A673 (cell line): ENCODE data around the gene MRPL34. TPM values are rescaled to one million over a fixed set of nuclear protein-coding genes. Genes with fewer than 3 reads are reported as not detected.

Experiments used
- BruUV-seq: library from RNA; stranded (reverse); fragments of 400-500 nt; replicated peaks from 2 replicates; lab custom pipeline; 2021; lab: Mats Ljungman, UMichigan
- CTCF ChIA-PET: fragments of 300-600 bp; sonication (Branson Sonifier 250); formaldehyde crosslinking; loops from one replicate; lab custom pipeline; 2022; ENCODE audit warnings: antibody characterized with exemption; lab: Charles Lee
- POLR2A ChIA-PET: fragments of 300-600 bp; sonication (Branson Sonifier 250); formaldehyde crosslinking; loops from one replicate; lab custom pipeline; 2022; ENCODE audit warnings: antibody characterized with exemption; ENCODE audit not compliant: low non-redundant PET; lab: Charles Lee
- DNase-seq: peaks from one replicate; pipeline ENCODE4 v3.0.0-alpha.2; 2015; ENCODE audit warnings: low spot score
- H3K27ac ChIP-seq: fragments of 200-600 bp; sonication (generic); 2 replicates; pipeline ENCODE4 v1.5.1; 2016; ENCODE audit warnings: mixed run types, low read depth, mild to moderate bottlenecking, mixed read lengths, antibody characterized with exemption, low read length; ENCODE audit not compliant: poor library complexity, severe bottlenecking
- H3K27me3 ChIP-seq: fragments of 200-600 bp; sonication (generic); replicated peaks from 2 replicates; pipeline ENCODE4 v1.6.1; 2017; ENCODE audit warnings: mixed run types, low read depth, mild to moderate bottlenecking, mixed read lengths, antibody characterized with exemption, low read length; ENCODE audit not compliant: insufficient read depth, poor library complexity
- H3K36me3 ChIP-seq: fragments of 200-600 bp; sonication (generic); 2 replicates; pipeline ENCODE4 v1.6.1; 2016; ENCODE audit warnings: mixed run types, mild to moderate bottlenecking, mixed read lengths, antibody characterized with exemption, low read length; ENCODE audit not compliant: insufficient read depth, poor library complexity, severe bottlenecking
- H3K4me1 ChIP-seq: fragments of 200-600 bp; sonication (generic); 2 replicates; pipeline ENCODE4 v1.6.1; 2017; ENCODE audit warnings: mixed run types, mild to moderate bottlenecking, mixed read lengths, antibody characterized with exemption, low read length; ENCODE audit not compliant: insufficient read depth, poor library complexity, severe bottlenecking
- H3K4me3 ChIP-seq: fragments of 200-600 bp; sonication (generic); 2 replicates; pipeline ENCODE4 v1.5.1; 2016; ENCODE audit warnings: low read depth, mixed run types, mild to moderate bottlenecking, mixed read lengths, low read length; ENCODE audit not compliant: poor library complexity, severe bottlenecking
- H3K9me3 ChIP-seq: fragments of 200-600 bp; sonication (generic); 2 replicates; pipeline ENCODE4 v1.6.1; 2016; ENCODE audit warnings: mixed run types, low read depth, mild to moderate bottlenecking, mixed read lengths, antibody characterized with exemption, low read length; ENCODE audit not compliant: poor library complexity, severe bottlenecking
- EZH2 ChIP-seq: fragments of 200-600 bp; sonication (generic); IDR thresholded peaks from 2 replicates; pipeline ENCODE4 v1.6.1; 2017; ENCODE audit warnings: borderline replicate concordance, low read depth, mild to moderate bottlenecking, mixed read lengths, antibody characterized with exemption, low read length; ENCODE audit not compliant: poor library complexity, severe bottlenecking
- intact Hi-C: fragments of 100-400 bp; cut with micrococcal nuclease; formaldehyde crosslinking; loops from one replicate; pipeline ENCODE4 v1.10.0; 2022; ENCODE audit not compliant: unreplicated experiment
- total RNA-seq: library from RNA; stranded (reverse); gene quantifications from 2 replicates; pipeline ENCODE4 v1.2.3, GENCODE V29; 2021
- TF ChIP-seq, protein P1 (sequence below): fragments of 300-800, 200-600 bp; sonication (generic); conservative IDR thresholded peaks from 2 replicates; pipeline ENCODE4 v1.5.1; 2017; ENCODE audit warnings: low read depth, mild to moderate bottlenecking, antibody characterized with exemption, low read length, moderate library complexity, mixed read lengths

Gene MRPL34
- total RNA-seq, 1 experiment from 2014 or later, result 91.8 TPM

DNA sequence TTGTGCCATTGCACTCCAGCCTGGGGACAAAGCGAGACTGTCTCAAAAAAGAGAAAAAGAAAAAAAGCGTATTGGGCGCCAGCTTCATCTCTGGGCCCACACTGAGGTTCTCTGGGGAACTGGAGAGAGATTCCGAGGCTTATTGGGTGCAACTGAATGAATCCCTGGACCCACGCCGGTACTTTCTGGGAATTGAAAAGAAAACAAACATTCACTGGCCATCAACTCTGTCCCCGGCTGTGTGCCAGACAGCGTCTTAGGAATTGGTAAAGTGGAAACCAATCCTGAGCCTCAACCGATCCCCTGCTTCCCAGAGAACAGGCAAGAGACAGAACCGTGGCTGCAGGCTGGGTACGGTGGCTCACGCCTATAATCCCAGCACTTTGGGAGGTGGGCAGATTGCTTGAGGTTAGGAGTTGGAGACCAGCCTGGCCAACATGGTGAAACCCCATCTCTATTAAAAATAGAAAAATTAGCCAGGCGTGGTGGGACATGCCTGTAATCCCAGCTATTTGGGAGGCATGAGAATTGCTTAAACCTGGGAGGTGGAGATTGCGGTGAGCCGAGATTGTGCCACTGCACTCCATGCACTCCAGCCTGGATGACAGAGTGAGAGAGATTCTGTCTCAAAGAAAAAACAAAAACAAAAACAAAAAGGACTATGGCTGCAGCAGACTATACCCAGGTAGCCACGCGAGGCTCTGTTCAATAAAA, 20.4 kb downstream of the MRPL34 start:
- CTCF ChIA-PET, result no interaction called here

GRCh38 chr19:17326595-17326966, 20.9 kb downstream of the MRPL34 start:
- BruUV-seq, result no TSS peak
- intact Hi-C loops, result no loop called here
- ChIA-PET POLR2A (interaction anchor here (1.0 kb wide), 1 partner anchor 9 kb away, joined by 4 read pairs; no protein-coding TSS in a partner anchor), CTCF (no interaction called here)
- Histone ChIP-seq H3K4me3 (no peak overlapping the region), H3K4me1 (no peaks in the 10 kb centered on the region), H3K36me3 (peaks cover 14% of the 10 kb centered on the region), H3K9me3 (no peaks in the 10 kb centered on the region), H3K27ac (no peak overlapping the region), H3K27me3 (no peaks in the 10 kb centered on the region)
- DNase-seq, result no peak
- TF ChIP-seq, protein P1, sequence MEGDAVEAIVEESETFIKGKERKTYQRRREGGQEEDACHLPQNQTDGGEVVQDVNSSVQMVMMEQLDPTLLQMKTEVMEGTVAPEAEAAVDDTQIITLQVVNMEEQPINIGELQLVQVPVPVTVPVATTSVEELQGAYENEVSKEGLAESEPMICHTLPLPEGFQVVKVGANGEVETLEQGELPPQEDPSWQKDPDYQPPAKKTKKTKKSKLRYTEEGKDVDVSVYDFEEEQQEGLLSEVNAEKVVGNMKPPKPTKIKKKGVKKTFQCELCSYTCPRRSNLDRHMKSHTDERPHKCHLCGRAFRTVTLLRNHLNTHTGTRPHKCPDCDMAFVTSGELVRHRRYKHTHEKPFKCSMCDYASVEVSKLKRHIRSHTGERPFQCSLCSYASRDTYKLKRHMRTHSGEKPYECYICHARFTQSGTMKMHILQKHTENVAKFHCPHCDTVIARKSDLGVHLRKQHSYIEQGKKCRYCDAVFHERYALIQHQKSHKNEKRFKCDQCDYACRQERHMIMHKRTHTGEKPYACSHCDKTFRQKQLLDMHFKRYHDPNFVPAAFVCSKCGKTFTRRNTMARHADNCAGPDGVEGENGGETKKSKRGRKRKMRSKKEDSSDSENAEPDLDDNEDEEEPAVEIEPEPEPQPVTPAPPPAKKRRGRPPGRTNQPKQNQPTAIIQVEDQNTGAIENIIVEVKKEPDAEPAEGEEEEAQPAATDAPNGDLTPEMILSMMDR, result no peak
- TF ChIP-seq EZH2, result no peak

More for the DNA sequence above, 20.4 kb downstream of the MRPL34 start:
- Histone ChIP-seq H3K9me3 (no peaks in the 10 kb centered on the region), H3K27ac (no peak overlapping the region), H3K4me3 (no peak overlapping the region), H3K36me3 (peaks cover 14% of the 10 kb centered on the region), H3K4me1 (no peaks in the 10 kb centered on the region), H3K27me3 (no peaks in the 10 kb centered on the region)
- no TSS peak for BruUV-seq
- no peak for TF ChIP-seq EZH2
- TF ChIP-seq, protein P1, result no peak
- DNase-seq, result no peak
- intact Hi-C loops, result no loop called here
- POLR2A ChIA-PET, result interaction anchor here (1.0 kb wide), 1 partner anchor 10 kb away, joined by 4 read pairs; no protein-coding TSS in a partner anchor

DNA sequence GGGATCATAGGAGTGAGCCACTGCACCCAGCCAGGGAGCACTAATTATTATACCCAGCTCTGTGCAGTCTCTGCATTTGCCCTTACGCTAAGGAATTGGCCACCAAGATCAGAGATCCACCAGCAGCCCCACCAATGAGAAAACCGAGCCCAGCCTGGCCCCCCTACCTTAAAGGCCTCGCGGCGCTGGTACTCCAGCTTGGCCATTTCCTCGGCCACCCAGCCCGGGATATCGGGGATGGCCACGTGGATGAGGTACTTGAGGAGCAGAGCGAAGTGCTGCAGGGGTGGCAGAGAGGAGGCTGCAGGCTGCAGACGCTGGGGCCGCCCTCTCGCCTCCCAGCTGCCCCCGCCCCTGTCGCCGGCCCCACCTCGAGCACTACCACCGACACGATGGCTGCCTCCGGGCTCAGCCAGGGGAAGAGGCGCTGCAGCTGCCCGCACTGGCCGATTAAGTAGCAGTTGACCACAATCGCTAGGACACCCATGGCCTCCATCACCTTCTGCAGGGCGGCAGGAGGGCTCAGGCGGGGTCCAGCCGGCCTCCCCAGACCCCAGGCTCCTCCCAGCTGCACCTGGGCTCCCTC, 21.5 kb downstream of the MRPL34 start:
- intact Hi-C loops, result no loop called here
- no peak overlapping the region for H3K4me3 ChIP-seq
- BruUV-seq, result no TSS peak
- no peaks in the 10 kb centered on the region for H3K27me3 ChIP-seq
- TF ChIP-seq, protein P1, result no peak
- peaks cover 14% of the 10 kb centered on the region for H3K36me3 ChIP-seq
- ChIA-PET POLR2A (interaction anchor here (1.0 kb wide), 1 partner anchor 9 kb away, joined by 4 read pairs; no protein-coding TSS in a partner anchor), CTCF (no interaction called here)
- no peak overlapping the region for H3K27ac ChIP-seq
- no peak for DNase-seq
- H3K4me1 ChIP-seq, result no peaks in the 10 kb centered on the region
- no peaks in the 10 kb centered on the region for H3K9me3 ChIP-seq
